SK-N-SH (cell line): Measurements from ENCODE around the gene DAB1. TPM values are rescaled to one million over a fixed set of nuclear protein-coding genes. Genes with fewer than 3 reads are reported as not detected.

ENCODE experiments used
- CTCF ChIA-PET: fragments of 300-600, 350-600 bp; formaldehyde crosslinking; extraction: SDS; loops from one replicate; lab custom pipeline; 2021; lab: Yijun Ruan, JAX
- POLR2A ChIA-PET: fragments of 350-600 bp; sonication (Branson Sonifier 250); formaldehyde crosslinking; extraction: SDS; loops from one replicate; lab custom pipeline; 2020; ENCODE audit warnings: antibody characterized with exemption, inconsistent platforms; lab: Yijun Ruan, JAX
- DNase-seq: peaks from one replicate; pipeline ENCODE4 v3.0.0; 2012
- H2AFZ ChIP-seq: fragments of 200-600 bp; sonication (generic); 2 replicates; pipeline ENCODE4 v1.8.1; 2016; ENCODE audit warnings: antibody characterized with exemption, mild to moderate bottlenecking, low read depth
- H3F3A ChIP-seq: fragments of 200-600 bp; sonication (generic); replicated peaks from 2 replicates; pipeline ENCODE3; 2016; ENCODE audit warnings: antibody characterized with exemption, mild to moderate bottlenecking; ENCODE audit not compliant: insufficient read depth
- H3K27ac ChIP-seq, 2 experiments: fragments of 200-500 bp in 1 of 2; fragments of 200-600 bp in 1 of 2; sonication (Bioruptor generic) in 1 of 2; sonication (generic), shearing (Covaris generic) in 1 of 2; 2 replicates each; pipeline versions ENCODE4 v1.5.1 to v1.6.1; 2014 to 2016; ENCODE audit warnings: low read depth in 2 of 2, inconsistent platforms in 1 of 2, low read length in 1 of 2, mild to moderate bottlenecking in 1 of 2, mixed read lengths in 1 of 2
- H3K27me3 ChIP-seq: fragments of 200-600 bp; sonication (generic), shearing (Covaris generic); 2 replicates; pipeline ENCODE4 v1.6.1; 2016; ENCODE audit warnings: mixed run types; ENCODE audit not compliant: insufficient read depth
- H3K36me3 ChIP-seq, 2 experiments: fragments of 200-500 bp in 1 of 2; fragments of 200-600 bp in 1 of 2; sonication (Bioruptor generic) in 1 of 2; sonication (generic) in 1 of 2; replicated peaks in 1 of 2; 2 replicates each; pipeline versions ENCODE3 to v1.5.1; 2014 to 2016; ENCODE audit warnings: low read length in 1 of 2, mild to moderate bottlenecking in 1 of 2; ENCODE audit not compliant: insufficient read depth in 2 of 2, control insufficient read depth in 1 of 2
- H3K4me1 ChIP-seq, 2 experiments: fragments of 200-500 bp in 1 of 2; fragments of 200-600 bp in 1 of 2; sonication (Bioruptor generic) in 1 of 2; sonication (generic), shearing (Covaris generic) in 1 of 2; 2 replicates each; pipeline versions ENCODE4 v1.5.1 to v1.6.1; 2014 to 2016; ENCODE audit warnings: low read depth in 1 of 2, low read length in 1 of 2, mixed run types in 1 of 2; ENCODE audit not compliant: insufficient read depth in 2 of 2, control insufficient read depth in 1 of 2
- H3K4me2 ChIP-seq: fragments of 200-600 bp; sonication (generic), shearing (Covaris generic); 2 replicates; pipeline ENCODE4 v1.6.1; 2017; ENCODE audit warnings: mixed run types
- H3K4me3 ChIP-seq, 2 experiments: fragments of 200-500 bp in 1 of 2; fragments of 200-600 bp in 1 of 2; sonication (Bioruptor generic) in 1 of 2; sonication (generic), shearing (Covaris generic) in 1 of 2; 2 replicates each; pipeline versions ENCODE4 v1.5.1 to v1.8.1; 2014 to 2016; ENCODE audit warnings: low read depth in 2 of 2, inconsistent platforms in 1 of 2, low read length in 1 of 2, mild to moderate bottlenecking in 1 of 2, mixed read lengths in 1 of 2, moderate library complexity in 1 of 2
- H3K79me2 ChIP-seq: fragments of 200-600 bp; sonication (generic); 2 replicates; pipeline ENCODE4 v1.8.1; 2017; ENCODE audit warnings: mild to moderate bottlenecking; ENCODE audit not compliant: insufficient read depth
- H3K9ac ChIP-seq: fragments of 200-600 bp; sonication (generic); 2 replicates; pipeline ENCODE4 v1.6.1; 2017; ENCODE audit warnings: mixed run types
- H3K9me2 ChIP-seq: fragments of 200-600 bp; sonication (generic); 2 replicates; pipeline ENCODE4 v1.6.1; 2017; ENCODE audit warnings: mixed run types
- H3K9me3 ChIP-seq: fragments of 200-600 bp; sonication (generic); 2 replicates; pipeline ENCODE4 v1.6.1; 2017; ENCODE audit warnings: mixed run types, mild to moderate bottlenecking, moderate library complexity
- H4K20me1 ChIP-seq: fragments of 200-600 bp; sonication (generic); 2 replicates; pipeline ENCODE4 v1.6.1; 2017; ENCODE audit warnings: mild to moderate bottlenecking, mixed run types; ENCODE audit not compliant: insufficient read depth
- ELF1 ChIP-seq: IDR thresholded peaks from 2 replicates; pipeline ENCODE4 v1.4.0; 2012
- EP300 ChIP-seq, 2 experiments: IDR thresholded peaks; 2 replicates each; pipeline versions ENCODE4 v1.4.0 to v1.6.1; 2012; ENCODE audit warnings: borderline replicate concordance in 1 of 2, low read depth in 1 of 2, low read length in 1 of 2
- EZH2phosphoT487 ChIP-seq: fragments of 200-600 bp; sonication (generic); IDR thresholded peaks from 2 replicates; pipeline ENCODE4 v1.6.1; 2017; ENCODE audit warnings: low read depth, mixed run types, mild to moderate bottlenecking, antibody characterized with exemption, moderate library complexity, borderline replicate concordance
- FOSL2 ChIP-seq: IDR thresholded peaks from 2 replicates; pipeline ENCODE4 v1.4.0; 2012; ENCODE audit warnings: low read depth, mild to moderate bottlenecking, moderate library complexity, borderline replicate concordance
- JUND ChIP-seq: IDR thresholded peaks from 2 replicates; pipeline ENCODE4 v1.4.0; 2012
- MEF2A ChIP-seq: IDR thresholded peaks from 2 replicates; pipeline ENCODE4 v1.4.0; 2012; ENCODE audit warnings: low read depth, borderline replicate concordance
- RCOR1 ChIP-seq: fragments of 150-350 bp; IDR thresholded peaks from 2 replicates; pipeline ENCODE4 v1.6.1; 2017; ENCODE audit warnings: antibody characterized with exemption, low read length
- RXRA ChIP-seq: IDR thresholded peaks from 2 replicates; pipeline ENCODE4 v1.4.0; 2012; ENCODE audit warnings: low read depth, mild to moderate bottlenecking, borderline replicate concordance
- SIN3A ChIP-seq: IDR thresholded peaks from 2 replicates; pipeline ENCODE4 v1.6.1; 2012; ENCODE audit warnings: low read depth, mild to moderate bottlenecking, low read length, moderate library complexity, borderline replicate concordance
- TCF12 ChIP-seq: IDR thresholded peaks from 2 replicates; pipeline ENCODE4 v1.4.0; 2012
- YY1 ChIP-seq: IDR thresholded peaks from 2 replicates; pipeline ENCODE4 v1.4.0; 2012; ENCODE audit warnings: low read depth, mild to moderate bottlenecking
- WGBS: methylation state at CpG from one replicate; pipeline ENCODE4 v1.1.6; 2017; ENCODE audit warnings: low lambda C conversion rate; 5-methylcytosine and 5-hydroxymethylcytosine counted together
- polyA plus RNA-seq, 3 experiments: library from polyadenylated mRNA; depleted of rRNA; stranded (reverse); fragments of >200 nt; gene quantifications; 2 replicates each; pipeline ENCODE4 v1.2.3, GENCODE V29; 2012
- TF ChIP-seq, protein P1 (sequence below): IDR thresholded peaks from 2 replicates; pipeline ENCODE4 v1.4.0; 2012; ENCODE audit warnings: low read depth, borderline replicate concordance
- TF ChIP-seq, protein P2 (sequence below): fragments of 200-600 bp; sonication (generic); IDR thresholded peaks from 2 replicates; pipeline ENCODE4 v1.6.1; 2017; ENCODE audit warnings: antibody characterized with exemption, mild to moderate bottlenecking, moderate library complexity
- TF ChIP-seq, protein P3 (sequence below): IDR thresholded peaks from 2 replicates; pipeline ENCODE4 v1.6.1; 2012; ENCODE audit warnings: mild to moderate bottlenecking, low read depth, low read length, moderate library complexity

DAB1 gene
- polyA plus RNA-seq, 1 of the 3 experiments (the other 2 are of a cell fraction) = 2.9 TPM

DNA sequence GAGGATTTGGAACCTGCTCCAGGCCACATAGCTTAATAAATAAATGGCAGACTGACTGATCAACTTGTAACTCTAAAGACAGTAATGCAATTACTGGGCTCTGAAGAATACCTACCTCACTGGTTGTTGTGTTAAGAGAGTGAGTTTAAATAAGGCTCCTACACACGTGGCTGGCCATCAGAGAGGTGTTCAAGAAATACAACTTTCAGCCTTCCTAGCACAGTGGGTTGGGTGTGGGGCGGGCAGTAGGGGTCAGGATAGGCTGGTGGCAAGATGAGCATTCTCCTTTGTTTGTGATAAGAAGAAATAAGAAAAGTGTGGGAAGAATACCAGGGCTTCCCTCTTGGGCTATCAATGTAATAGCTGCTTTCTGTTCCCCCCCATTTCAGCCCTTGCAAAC is 151.3 kb downstream of the DAB1 start:
- no peak for DNase-seq
- no peak for TF ChIP-seq EP300 (IDR thresholded peaks at IDR 0.05; ENCODE audit: borderline replicate concordance in 1 of 2, low read depth in 1 of 2, low read length in 1 of 2)
- TF ChIP-seq, protein P1, sequence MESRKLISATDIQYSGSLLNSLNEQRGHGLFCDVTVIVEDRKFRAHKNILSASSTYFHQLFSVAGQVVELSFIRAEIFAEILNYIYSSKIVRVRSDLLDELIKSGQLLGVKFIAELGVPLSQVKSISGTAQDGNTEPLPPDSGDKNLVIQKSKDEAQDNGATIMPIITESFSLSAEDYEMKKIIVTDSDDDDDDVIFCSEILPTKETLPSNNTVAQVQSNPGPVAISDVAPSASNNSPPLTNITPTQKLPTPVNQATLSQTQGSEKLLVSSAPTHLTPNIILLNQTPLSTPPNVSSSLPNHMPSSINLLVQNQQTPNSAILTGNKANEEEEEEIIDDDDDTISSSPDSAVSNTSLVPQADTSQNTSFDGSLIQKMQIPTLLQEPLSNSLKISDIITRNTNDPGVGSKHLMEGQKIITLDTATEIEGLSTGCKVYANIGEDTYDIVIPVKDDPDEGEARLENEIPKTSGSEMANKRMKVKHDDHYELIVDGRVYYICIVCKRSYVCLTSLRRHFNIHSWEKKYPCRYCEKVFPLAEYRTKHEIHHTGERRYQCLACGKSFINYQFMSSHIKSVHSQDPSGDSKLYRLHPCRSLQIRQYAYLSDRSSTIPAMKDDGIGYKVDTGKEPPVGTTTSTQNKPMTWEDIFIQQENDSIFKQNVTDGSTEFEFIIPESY = no peak
- TF ChIP-seq ELF1 = no peak
- no peak for TF ChIP-seq RCOR1
- no peak for TF ChIP-seq EZH2phosphoT487
- TF ChIP-seq, protein P2, sequence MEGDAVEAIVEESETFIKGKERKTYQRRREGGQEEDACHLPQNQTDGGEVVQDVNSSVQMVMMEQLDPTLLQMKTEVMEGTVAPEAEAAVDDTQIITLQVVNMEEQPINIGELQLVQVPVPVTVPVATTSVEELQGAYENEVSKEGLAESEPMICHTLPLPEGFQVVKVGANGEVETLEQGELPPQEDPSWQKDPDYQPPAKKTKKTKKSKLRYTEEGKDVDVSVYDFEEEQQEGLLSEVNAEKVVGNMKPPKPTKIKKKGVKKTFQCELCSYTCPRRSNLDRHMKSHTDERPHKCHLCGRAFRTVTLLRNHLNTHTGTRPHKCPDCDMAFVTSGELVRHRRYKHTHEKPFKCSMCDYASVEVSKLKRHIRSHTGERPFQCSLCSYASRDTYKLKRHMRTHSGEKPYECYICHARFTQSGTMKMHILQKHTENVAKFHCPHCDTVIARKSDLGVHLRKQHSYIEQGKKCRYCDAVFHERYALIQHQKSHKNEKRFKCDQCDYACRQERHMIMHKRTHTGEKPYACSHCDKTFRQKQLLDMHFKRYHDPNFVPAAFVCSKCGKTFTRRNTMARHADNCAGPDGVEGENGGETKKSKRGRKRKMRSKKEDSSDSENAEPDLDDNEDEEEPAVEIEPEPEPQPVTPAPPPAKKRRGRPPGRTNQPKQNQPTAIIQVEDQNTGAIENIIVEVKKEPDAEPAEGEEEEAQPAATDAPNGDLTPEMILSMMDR = no peak
- TF ChIP-seq YY1 = no peak
- no peak for TF ChIP-seq SIN3A
- Histone ChIP-seq H3K27ac (no peak overlapping the region), H3K9ac (no peak overlapping the region), H3K9me3 (no peaks in the 10 kb centered on the region), H3K27me3 (no peaks in the 10 kb centered on the region), H3K4me2 (no peak overlapping the region), H3K9me2 (no peaks in the 10 kb centered on the region), H3K4me1 (no peaks in the 10 kb centered on the region; a peak in 1 of 4 replicates), H3K36me3 (no peaks in the 10 kb centered on the region), H3K4me3 (no peak overlapping the region), H2AFZ (no peak overlapping the region), H3F3A (no peaks in the 10 kb centered on the region), H4K20me1 (no peaks in the 10 kb centered on the region), H3K79me2 (no peaks in the 10 kb centered on the region)
- POLR2A ChIA-PET = no interaction called here
- CTCF ChIA-PET = interaction anchor here (2.5 kb wide), 1 partner anchor 7 kb away, joined by 8 read pairs; no protein-coding TSS in a partner anchor
- WGBS = 51% methylated on average over 2 of the region's 2 CpGs

DNA sequence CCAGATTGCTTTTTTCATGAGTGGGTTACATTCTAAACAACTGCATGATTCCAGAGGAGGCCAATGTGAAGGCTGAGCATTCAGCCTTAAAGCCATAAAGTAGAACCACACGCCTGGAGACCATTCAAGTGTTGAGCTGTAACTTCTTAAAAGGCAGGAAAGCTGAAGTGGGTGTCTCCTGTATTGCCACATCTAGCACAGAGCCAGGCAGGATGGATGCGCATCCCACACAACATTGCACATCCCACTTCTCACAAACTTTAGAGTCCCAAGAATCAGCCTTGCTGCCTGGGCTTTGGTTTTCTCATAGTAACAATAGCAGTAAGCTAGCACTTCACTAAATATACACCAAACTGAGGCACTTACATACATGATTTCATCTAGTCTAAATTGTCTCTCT is 151.7 kb downstream of the DAB1 start:
- Histone ChIP-seq H3K4me3 (no peak overlapping the region), H3K9me2 (no peaks in the 10 kb centered on the region), H4K20me1 (no peaks in the 10 kb centered on the region), H3K9me3 (no peaks in the 10 kb centered on the region), H3F3A (no peaks in the 10 kb centered on the region), H3K4me1 (no peaks in the 10 kb centered on the region; a peak in 1 of 4 replicates), H3K36me3 (no peaks in the 10 kb centered on the region), H3K79me2 (no peaks in the 10 kb centered on the region), H3K4me2 (no peak overlapping the region), H2AFZ (no peak overlapping the region), H3K9ac (no peak overlapping the region), H3K27ac (no peak overlapping the region), H3K27me3 (no peaks in the 10 kb centered on the region)
- ChIA-PET CTCF (interaction anchor here (1.1 to 2.5 kb wide), 2 partner anchors 7 to 10 kb away, joined by 3 to 8 read pairs; no protein-coding TSS in a partner anchor), POLR2A (no interaction called here)
- WGBS = 92% methylated on average over 2 of the region's 2 CpGs
- no peak for DNase-seq
- TF ChIP-seq EP300 (IDR thresholded peaks at IDR 0.05; ENCODE audit: borderline replicate concordance in 1 of 2, low read depth in 1 of 2, low read length in 1 of 2) = no peak
- TF ChIP-seq TCF12 = no peak
- no peak for TF ChIP-seq JUND
- no peak for TF ChIP-seq SIN3A
- TF ChIP-seq RXRA = no peak
- no peak for TF ChIP-seq MEF2A
- TF ChIP-seq FOSL2 = no peak
- no peak for TF ChIP-seq ELF1
- no peak for TF ChIP-seq YY1
- TF ChIP-seq, protein P3, sequence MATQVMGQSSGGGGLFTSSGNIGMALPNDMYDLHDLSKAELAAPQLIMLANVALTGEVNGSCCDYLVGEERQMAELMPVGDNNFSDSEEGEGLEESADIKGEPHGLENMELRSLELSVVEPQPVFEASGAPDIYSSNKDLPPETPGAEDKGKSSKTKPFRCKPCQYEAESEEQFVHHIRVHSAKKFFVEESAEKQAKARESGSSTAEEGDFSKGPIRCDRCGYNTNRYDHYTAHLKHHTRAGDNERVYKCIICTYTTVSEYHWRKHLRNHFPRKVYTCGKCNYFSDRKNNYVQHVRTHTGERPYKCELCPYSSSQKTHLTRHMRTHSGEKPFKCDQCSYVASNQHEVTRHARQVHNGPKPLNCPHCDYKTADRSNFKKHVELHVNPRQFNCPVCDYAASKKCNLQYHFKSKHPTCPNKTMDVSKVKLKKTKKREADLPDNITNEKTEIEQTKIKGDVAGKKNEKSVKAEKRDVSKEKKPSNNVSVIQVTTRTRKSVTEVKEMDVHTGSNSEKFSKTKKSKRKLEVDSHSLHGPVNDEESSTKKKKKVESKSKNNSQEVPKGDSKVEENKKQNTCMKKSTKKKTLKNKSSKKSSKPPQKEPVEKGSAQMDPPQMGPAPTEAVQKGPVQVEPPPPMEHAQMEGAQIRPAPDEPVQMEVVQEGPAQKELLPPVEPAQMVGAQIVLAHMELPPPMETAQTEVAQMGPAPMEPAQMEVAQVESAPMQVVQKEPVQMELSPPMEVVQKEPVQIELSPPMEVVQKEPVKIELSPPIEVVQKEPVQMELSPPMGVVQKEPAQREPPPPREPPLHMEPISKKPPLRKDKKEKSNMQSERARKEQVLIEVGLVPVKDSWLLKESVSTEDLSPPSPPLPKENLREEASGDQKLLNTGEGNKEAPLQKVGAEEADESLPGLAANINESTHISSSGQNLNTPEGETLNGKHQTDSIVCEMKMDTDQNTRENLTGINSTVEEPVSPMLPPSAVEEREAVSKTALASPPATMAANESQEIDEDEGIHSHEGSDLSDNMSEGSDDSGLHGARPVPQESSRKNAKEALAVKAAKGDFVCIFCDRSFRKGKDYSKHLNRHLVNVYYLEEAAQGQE = no peak
- TF ChIP-seq, protein P1 = no peak
- TF ChIP-seq, protein P2 = no peak
